HepG2 (cell line): ENCODE data around the gene MAPK8IP3. TPM values are rescaled to one million over a fixed set of nuclear protein-coding genes. Genes with fewer than 3 reads are reported as not detected.

Source experiments
- BCL6 ChIP-seq: IDR thresholded peaks from 2 replicates; pipeline ENCODE4 v1.6.1; 2016; ENCODE audit warnings: missing genetic modification reagents, missing compliant biosample characterization
- BCLAF1 ChIP-seq: fragments of 450-650 bp; IDR thresholded peaks from 2 replicates; pipeline ENCODE4 v1.6.1; 2017; ENCODE audit warnings: mild to moderate bottlenecking
- DZIP1 ChIP-seq: sonication (generic); formaldehyde crosslinking; IDR thresholded peaks from 2 replicates; pipeline ENCODE4 v1.5.0; 2020; ENCODE audit warnings: mild to moderate bottlenecking, missing genetic modification reagents
- ETV5 ChIP-seq: IDR thresholded peaks from 2 replicates; pipeline ENCODE4 v1.6.1; 2018; ENCODE audit warnings: missing biosample characterization, missing genetic modification reagents, inconsistent platforms, borderline replicate concordance
- FOXA3 ChIP-seq: IDR thresholded peaks from 2 replicates; pipeline ENCODE4 v1.6.1; 2016; ENCODE audit warnings: missing genetic modification reagents, missing compliant biosample characterization
- FOXP1 ChIP-seq, 2 experiments: fragments of 450-650 bp in 1 of 2; IDR thresholded peaks; 2 replicates each; pipeline ENCODE4 v1.6.1; 2017 to 2018; ENCODE audit warnings: antibody characterized with exemption in 1 of 2
- GZF1 ChIP-seq: sonication (generic); formaldehyde crosslinking; IDR thresholded peaks from 2 replicates; pipeline ENCODE4 v1.5.1; 2020; ENCODE audit warnings: mild to moderate bottlenecking, missing genetic modification reagents
- MEIS1 ChIP-seq: sonication (generic); formaldehyde crosslinking; IDR thresholded peaks from 2 replicates; pipeline ENCODE4 v1.9.0; 2021; ENCODE audit warnings: mild to moderate bottlenecking, missing genetic modification reagents, moderate library complexity, borderline replicate concordance
- RBFOX2 ChIP-seq: fragments of 200-400 bp; formaldehyde crosslinking; IDR thresholded peaks from 2 replicates; pipeline ENCODE4 v1.6.1; 2017; ENCODE audit warnings: low read depth, mild to moderate bottlenecking, low read length
- TEAD2 ChIP-seq: sonication (generic); formaldehyde crosslinking; IDR thresholded peaks from 2 replicates; pipeline ENCODE4 v1.9.0; 2021; ENCODE audit warnings: missing genetic modification reagents
- YEATS2 ChIP-seq: sonication (generic); formaldehyde crosslinking; IDR thresholded peaks from 2 replicates; pipeline ENCODE4 v1.4.0; 2020; ENCODE audit warnings: missing genetic modification reagents, borderline replicate concordance
- ZNF207 ChIP-seq: fragments of 450-650 bp; IDR thresholded peaks from 2 replicates; pipeline ENCODE4 v1.6.1; 2016; ENCODE audit warnings: antibody characterized with exemption, borderline replicate concordance
- ZNF224 ChIP-seq: sonication (generic); formaldehyde crosslinking; IDR thresholded peaks from 2 replicates; pipeline ENCODE4 v1.5.0; 2020; ENCODE audit warnings: mild to moderate bottlenecking, missing genetic modification reagents
- ZNF598 ChIP-seq: sonication (generic); formaldehyde crosslinking; IDR thresholded peaks from 2 replicates; pipeline ENCODE4 v1.5.1; 2020; ENCODE audit warnings: mild to moderate bottlenecking, missing genetic modification reagents, borderline replicate concordance
- ZNF687 ChIP-seq: sonication (generic); formaldehyde crosslinking; IDR thresholded peaks from 2 replicates; pipeline ENCODE4 v1.5.1; 2020; ENCODE audit warnings: mild to moderate bottlenecking, missing genetic modification reagents, moderate library complexity
- ZNF790 ChIP-seq: sonication (generic); formaldehyde crosslinking; IDR thresholded peaks from 2 replicates; pipeline ENCODE4 v1.8.0; 2022; ENCODE audit warnings: missing genetic modification reagents, mild to moderate bottlenecking, borderline replicate concordance
- ZNF800 ChIP-seq: sonication (generic); formaldehyde crosslinking; IDR thresholded peaks from 2 replicates; pipeline ENCODE4 v1.4.0; 2020; ENCODE audit warnings: missing genetic modification reagents
- polyA plus RNA-seq, 8 experiments: library from polyadenylated mRNA; depleted of rRNA in 3 of 8; stranded (reverse) in 7 of 8; unstranded in 1 of 8; fragments of >200 nt; fragmentation: Illumina TruSeq in 4 of 8; extraction: Trizol in 4 of 8; gene quantifications; 2 replicates each; pipeline versions ENCODE4 v1.2.1 to v1.2.3, GENCODE V29; 2011 to 2016; ENCODE audit warnings: low read depth in 4 of 8, missing spikeins in 1 of 8, mixed read lengths in 1 of 8; ENCODE audit not compliant: insufficient read depth in 1 of 8
- total RNA-seq, 5 experiments: library from RNA; depleted of rRNA; stranded (reverse); fragments of >200 nt; fragmentation: Illumina TruSeq; extraction: Trizol; gene quantifications; 2 replicates each; pipeline ENCODE4 v1.2.3, GENCODE V29; 2016; ENCODE audit warnings: low read depth in 1 of 5

Gene MAPK8IP3
- total and polyA plus RNA-seq, 2 of the 13 experiments (the other 11 are each of a cell fraction or from before 2014, with no cell fraction given): 25.1 to 41.7 TPM

- TF ChIP-seq ZNF687 (CRISPR knock-in tag) (no peak), BCL6 (CRISPR knock-in tag) (no peak), YEATS2 (no peak; the same call in 1 of the 2 replicates), ZNF800 (CRISPR knock-in tag) (no peak), ZNF224 (CRISPR knock-in tag) (no peak), TEAD2 (CRISPR knock-in tag) (no peak), FOXP1 (IDR thresholded peaks at IDR 0.05) (no peak), FOXP1 (CRISPR knock-in tag; IDR thresholded peaks at IDR 0.05) (peak; percentile 40; the same call in 1 of the 2 replicates), ETV5 (CRISPR knock-in tag) (peak; percentile 29; the same call in 1 of the 2 replicates), BCLAF1 (no peak), DZIP1 (CRISPR knock-in tag) (no peak), ZNF598 (CRISPR knock-in tag) (no peak), GZF1 (no peak), MEIS1 (CRISPR knock-in tag) (no peak), FOXA3 (peak; percentile 96), ZNF207 (no peak), RBFOX2 (no peak), ZNF790 (CRISPR knock-in tag) (no peak)
These were observed 17.0 kb upstream of the MAPK8IP3 start (continued) for GRCh38 chr16:1688807-1689560.
